ENCODE data around the gene FBXO24. TPM values are rescaled to one million over a fixed set of nuclear protein-coding genes. Genes with fewer than 3 reads are reported as not detected.

FBXO24 gene
- total RNA-seq, 8 experiments from 2014 or later: 0.25 to 1.9 (median 0.75) TPM

DNA sequence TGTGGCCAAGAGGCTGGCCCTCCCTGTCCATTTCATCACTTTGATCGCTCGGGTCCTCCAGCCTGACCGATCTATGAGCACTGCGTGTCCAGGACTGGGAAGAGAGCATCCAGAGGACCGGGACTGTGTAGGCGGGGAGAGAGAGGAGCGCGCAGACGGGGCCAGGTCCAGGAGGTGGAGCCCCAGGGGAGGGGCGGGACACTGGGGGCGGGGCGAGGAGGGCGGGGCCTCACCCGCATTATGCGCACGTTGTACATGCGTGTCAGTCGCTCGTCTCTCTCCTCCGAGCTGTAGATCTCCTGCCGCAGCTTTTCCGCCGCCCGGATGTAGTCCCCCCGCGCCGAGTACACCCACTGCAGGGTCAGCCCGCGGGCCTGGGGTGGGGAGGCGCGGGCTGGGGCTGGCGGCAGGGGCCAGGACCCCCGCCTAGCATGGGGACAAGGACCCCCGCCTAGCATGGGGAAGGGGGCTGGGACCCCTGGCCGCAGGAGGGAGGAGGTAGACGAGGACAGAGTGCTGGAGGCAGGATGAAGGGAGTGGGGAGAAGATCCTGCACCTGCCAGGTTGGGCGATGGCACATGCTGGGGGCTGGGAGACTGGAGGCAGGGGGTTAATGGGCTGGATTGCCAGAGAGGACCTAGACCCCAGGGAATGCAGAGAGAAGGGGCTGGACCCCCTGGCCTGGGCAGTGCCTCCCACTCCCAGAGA is 40.6 kb downstream of the FBXO24 start:
- peak overlapping the region; percentile 22 to 35 (median 29) for H3K4me3 ChIP-seq
- 25 to 53% methylated on average over 1 to 2 of the region's 37 CpGs; no CpG with 5 or more reads in 8 of the 10 experiments for WGBS, 10 experiments

DNA sequence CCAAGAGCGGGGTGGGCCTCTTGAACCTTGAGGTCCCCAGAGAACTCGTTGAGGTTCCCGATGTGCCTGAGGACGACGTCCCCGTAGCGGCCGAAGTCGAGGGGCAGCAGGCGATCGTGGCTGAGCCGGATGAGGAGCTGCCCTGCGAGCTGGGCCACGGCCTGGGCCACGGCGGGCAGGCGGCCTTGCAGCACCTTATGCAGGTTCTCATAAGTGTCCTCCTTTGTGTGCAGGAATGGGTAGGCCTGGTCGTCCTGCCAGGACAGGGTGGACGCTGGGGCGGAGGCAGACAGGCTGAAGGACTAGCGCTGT is 41.1 kb downstream of the FBXO24 start:
- Histone ChIP-seq H3K4me3 (peak overlapping the region in 3 of 5 donors; percentile 25 to 35 (median 31)), H3K27ac (no peak overlapping the region), H3K4me1 (replicated peaks in 1 of 2) (peaks cover 0 to 3% of the 10 kb centered on the region in 2 donors)
- 88% methylated on average over 11 to 12 of the region's 21 CpGs; no CpG with 5 or more reads in 8 of the 10 experiments for WGBS, 10 experiments
- in situ Hi-C loops (cut with MboI; ENCODE audit: low pct_unique_long_range_greater_than_20kb in 2 of 9, low sequenced_read_pairs in 9 of 9, unreplicated experiment in 9 of 9): no loop called here
- ATAC-seq (replicated peaks in 6 of 8): no peak

More for the DNA sequence above, 40.6 kb downstream of the FBXO24 start:
- H3K4me1 ChIP-seq (replicated peaks in 1 of 2): peaks cover 0 to 3% of the 10 kb centered on the region in 2 donors
- ATAC-seq (replicated peaks in 6 of 8): peak; percentile 88 to 98 (median 94)
- in situ Hi-C loops (cut with MboI; ENCODE audit: low pct_unique_long_range_greater_than_20kb in 2 of 9, low sequenced_read_pairs in 9 of 9, unreplicated experiment in 9 of 9): no loop called here
- H3K27ac ChIP-seq: peak overlapping the region; percentile 47 to 62

DNA sequence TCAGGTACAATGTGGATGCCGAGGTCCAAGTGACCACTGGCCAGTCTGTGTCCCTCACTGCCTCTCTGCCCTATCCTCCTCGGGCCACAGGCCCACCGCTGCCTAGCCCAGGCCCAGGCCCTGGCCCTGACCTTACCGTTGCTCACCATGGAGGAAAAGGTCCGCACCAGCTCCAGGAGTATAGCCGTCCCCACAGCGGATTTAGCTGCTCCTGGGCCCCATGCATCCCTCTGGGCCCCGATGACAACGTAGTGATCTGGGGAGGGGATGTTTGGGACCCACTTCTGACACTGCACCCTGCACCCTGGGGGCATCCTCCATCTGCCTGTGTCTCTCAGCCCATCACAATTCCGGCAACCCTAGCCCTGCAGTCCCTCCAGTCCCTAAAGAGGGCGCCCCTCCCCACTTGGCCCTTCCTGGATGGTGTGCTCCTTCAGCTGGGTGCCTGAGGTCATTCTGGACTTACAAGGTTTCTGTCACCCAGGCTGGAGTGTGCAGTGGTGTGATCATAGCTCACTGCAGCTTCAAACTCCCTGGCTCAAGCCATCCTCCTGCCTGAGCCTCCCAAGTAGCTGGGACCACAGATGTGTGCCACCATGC is 43.1 kb downstream of the FBXO24 start:
- Histone ChIP-seq H3K27ac (no peak overlapping the region), H3K4me3 (no peak overlapping the region), H3K4me1 (replicated peaks in 1 of 2) (peaks cover 0 to 3% of the 10 kb centered on the region in 2 donors)
- in situ Hi-C loops (cut with MboI; ENCODE audit: low pct_unique_long_range_greater_than_20kb in 2 of 9, low sequenced_read_pairs in 9 of 9, unreplicated experiment in 9 of 9): no loop called here
- peak in 2 of 8 experiments; percentile 8 to 10 for ATAC-seq (replicated peaks in 6 of 8)
- 60 to 100% (median 80%) methylated on average over 1 to 5 of the region's 11 CpGs; no CpG with 5 or more reads in 6 of the 10 experiments for WGBS, 10 experiments

DNA sequence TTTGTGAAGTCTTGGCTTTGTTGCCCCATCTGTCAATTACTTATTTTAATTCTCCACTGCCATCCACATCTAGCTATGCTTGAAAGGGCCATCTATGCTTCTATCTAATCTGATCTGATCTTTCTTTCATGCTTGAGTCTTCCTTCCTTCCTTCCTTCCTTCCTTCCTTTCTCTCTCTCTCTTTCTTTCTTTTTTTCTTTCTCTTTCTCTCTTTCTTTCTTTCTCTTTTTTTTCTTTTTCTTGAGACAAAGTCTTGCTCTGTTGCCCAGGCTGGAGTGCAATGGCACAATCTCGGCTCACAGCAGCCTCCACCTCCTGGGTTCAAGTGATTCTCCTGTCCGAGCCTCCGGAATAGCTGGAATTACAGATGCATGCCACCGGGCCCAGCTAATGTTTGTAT is 43.9 kb downstream of the FBXO24 start:
- in situ Hi-C loops (cut with MboI; ENCODE audit: low pct_unique_long_range_greater_than_20kb in 2 of 9, low sequenced_read_pairs in 9 of 9, unreplicated experiment in 9 of 9): no loop called here
- no peak for ATAC-seq (replicated peaks in 6 of 8)
- WGBS, 10 experiments: 74 to 100% (median 96%) methylated on average over 2 to 4 of the region's 4 CpGs; no CpG with 5 or more reads in 1 of the 10 experiments

DNA sequence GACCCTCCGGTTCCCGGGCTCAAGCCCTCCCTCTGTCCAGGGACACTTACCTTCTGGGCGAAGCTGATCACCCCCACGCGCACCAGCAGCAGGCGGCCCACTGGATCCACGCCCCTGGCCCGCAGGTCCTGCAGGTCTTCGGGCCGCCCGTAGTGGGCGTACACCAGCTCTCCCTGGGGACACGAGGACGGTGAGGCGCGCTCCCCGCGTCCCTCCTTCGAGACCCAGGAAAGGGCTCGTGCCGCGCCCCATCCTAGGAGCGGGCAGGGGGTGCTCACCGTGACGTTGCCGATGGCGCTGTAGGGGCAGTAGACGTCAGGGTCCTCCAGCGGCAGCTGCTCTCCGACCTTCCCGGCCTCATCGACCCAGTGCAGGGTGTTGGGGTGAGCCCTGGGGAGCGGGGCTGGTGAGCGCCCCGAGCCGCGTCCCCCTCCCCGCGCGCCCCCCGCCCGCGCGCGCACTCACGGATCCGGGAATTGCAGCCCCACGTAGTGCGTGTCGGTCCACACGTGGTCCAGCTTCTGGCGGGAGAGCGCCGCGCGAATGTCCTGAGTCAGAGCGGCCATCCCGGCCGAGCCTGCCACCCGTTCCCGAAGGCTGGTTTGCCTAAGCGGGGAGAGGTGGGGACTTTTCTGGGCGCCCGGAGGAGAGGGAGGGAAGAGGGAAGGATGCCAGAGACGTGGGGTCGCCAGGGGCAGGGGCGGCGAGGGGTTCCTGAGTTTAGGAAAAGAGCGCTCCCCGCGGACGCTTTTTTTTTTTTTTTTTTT is 47.0 kb downstream of the FBXO24 start:
- ATAC-seq (replicated peaks in 6 of 8): peak; percentile 84 to 88 (median 86)
- 7 to 16% (median 10%) methylated on average over 2 to 5 of the region's 72 CpGs; no CpG with 5 or more reads in 7 of the 10 experiments for WGBS, 10 experiments
- Histone ChIP-seq H3K4me3 (peak overlapping the region; percentile 23 to 40 (median 31)), H3K4me1 (replicated peaks in 1 of 2) (no peaks in the 10 kb centered on the region), H3K27ac (peak overlapping the region in 1 of 2 donors; percentile 18)
- in situ Hi-C loops (cut with MboI; ENCODE audit: low pct_unique_long_range_greater_than_20kb in 2 of 9, low sequenced_read_pairs in 9 of 9, unreplicated experiment in 9 of 9): no loop called here

More for the DNA sequence above, 43.9 kb downstream of the FBXO24 start:
- H3K4me1 ChIP-seq (replicated peaks in 1 of 2): peaks cover 0 to 3% of the 10 kb centered on the region in 2 donors
- H3K4me3 ChIP-seq: no peak overlapping the region
- no peak overlapping the region for H3K27ac ChIP-seq

DNA sequence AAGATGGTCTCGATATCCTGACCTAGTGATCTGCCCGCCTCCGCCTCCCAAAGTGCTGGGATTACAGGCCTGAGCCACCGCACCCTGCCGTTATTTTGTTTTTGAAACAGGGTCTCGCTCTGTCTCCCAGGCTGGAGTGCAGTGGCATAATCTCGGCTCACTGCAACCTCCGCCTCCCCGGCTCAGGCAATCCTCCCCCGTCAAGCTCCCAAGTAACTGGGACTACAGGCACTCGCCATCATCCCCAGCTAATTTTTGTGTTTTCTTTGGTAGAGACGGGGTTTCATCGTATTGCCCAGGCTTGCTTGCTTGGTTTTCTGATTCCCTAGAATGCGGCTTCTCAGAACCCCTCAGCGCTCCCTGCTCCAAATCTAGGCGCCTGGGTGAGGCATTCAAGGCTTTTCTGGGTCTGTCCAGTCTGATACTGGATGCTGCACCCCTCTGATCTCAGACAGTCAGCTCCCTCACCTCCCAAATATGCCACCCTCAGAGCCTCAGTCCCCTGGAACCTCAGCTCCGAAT is 53.9 kb downstream of the FBXO24 start:
- in situ Hi-C loops (cut with MboI; ENCODE audit: low pct_unique_long_range_greater_than_20kb in 2 of 9, low sequenced_read_pairs in 9 of 9, unreplicated experiment in 9 of 9): no loop called here

DNA sequence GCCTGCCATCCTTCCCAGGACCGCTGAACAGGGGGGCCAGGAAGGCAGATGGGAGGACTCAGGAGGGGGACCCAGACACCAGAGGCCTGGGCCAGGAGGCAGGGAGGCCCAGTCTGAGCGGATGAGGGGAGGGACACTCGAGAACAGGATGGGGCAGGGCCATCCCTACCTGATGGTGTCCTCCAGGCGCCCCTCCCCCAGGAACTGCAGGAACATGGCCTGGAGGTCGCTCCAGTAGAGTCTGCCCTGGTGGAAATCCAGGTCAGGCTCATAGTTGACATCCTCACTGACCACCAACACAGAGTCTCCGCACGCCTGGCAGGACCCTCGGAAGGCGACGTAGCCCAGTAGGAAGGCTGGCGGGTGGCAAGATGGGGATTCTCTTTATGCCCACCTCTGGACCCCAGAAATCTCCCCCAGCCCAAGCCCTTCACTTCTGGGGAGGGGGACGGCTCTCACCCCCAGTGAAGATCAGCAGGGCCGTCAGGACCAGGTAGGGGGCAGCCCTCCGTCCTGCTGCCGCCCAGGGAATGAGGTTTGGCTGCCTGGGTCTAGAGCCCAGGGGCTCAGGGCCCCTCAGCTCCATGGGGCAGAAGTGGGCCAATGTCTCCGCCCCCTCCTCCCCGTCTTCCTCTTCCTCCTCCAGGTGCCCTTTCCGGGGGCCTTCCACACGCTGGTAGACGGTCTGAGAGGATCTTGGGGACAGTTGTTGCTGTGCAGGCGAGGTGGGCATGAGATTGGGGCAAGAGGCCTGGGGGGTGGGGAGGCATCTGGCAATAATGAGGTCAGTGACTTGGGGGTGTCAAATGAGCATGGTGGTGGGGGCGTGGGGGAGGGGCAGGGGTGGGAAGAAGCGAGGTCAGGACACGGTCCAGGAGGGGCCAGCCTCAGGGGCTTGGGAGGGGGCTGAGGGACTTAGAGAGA is 54.7 kb downstream of the FBXO24 start:
- in situ Hi-C loops (cut with MboI; ENCODE audit: low pct_unique_long_range_greater_than_20kb in 2 of 9, low sequenced_read_pairs in 9 of 9, unreplicated experiment in 9 of 9): no loop called here
- ATAC-seq (replicated peaks in 6 of 8): peak in 1 of 8 experiments; percentile 13
- Histone ChIP-seq H3K27ac (no peak overlapping the region), H3K4me3 (no peak overlapping the region), H3K4me1 (replicated peaks in 1 of 2) (peaks cover 5 to 9% of the 10 kb centered on the region in 2 donors)
- 86% methylated on average over 2 of the region's 24 CpGs; no CpG with 5 or more reads in 9 of the 10 experiments for WGBS, 10 experiments

More for the DNA sequence above, 53.9 kb downstream of the FBXO24 start:
- no peak overlapping the region for H3K27ac ChIP-seq
- WGBS, 10 experiments: 60 to 100% (median 76%) methylated on average over 1 to 14 of the region's 17 CpGs; no CpG with 5 or more reads in 5 of the 10 experiments
- H3K4me1 ChIP-seq (replicated peaks in 1 of 2): peaks cover 5 to 9% of the 10 kb centered on the region in 2 donors
- H3K4me3 ChIP-seq: no peak overlapping the region
- ATAC-seq (replicated peaks in 6 of 8): no peak

DNA sequence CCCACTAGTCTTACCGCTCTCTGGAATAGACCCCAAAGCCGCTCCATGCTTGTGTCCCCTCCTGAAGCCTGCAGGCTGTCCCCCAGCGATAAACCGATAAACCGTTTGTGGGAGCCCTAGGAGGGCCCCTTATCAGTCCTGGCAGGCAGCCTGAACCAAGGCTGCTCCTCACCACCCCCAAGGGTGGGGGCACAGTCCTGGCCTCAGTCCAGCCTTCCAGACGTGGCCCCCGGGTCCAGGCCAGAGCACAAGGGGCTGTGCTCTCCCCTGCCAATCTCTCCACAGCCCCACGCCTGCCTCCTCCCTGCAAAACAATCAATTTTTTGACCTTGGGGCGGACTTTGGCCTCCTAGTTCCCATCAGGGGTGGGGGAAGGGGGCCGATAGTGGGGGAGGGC is 55.3 kb downstream of the FBXO24 start, which contains the start of gene TFR2:
Gene TFR2 (minus strand): TSS at position 90 of the 397 bp plus-strand sequence. CDS start 43 bp downstream, at position 47.
- in situ Hi-C loops (cut with MboI; ENCODE audit: low pct_unique_long_range_greater_than_20kb in 2 of 9, low sequenced_read_pairs in 9 of 9, unreplicated experiment in 9 of 9): no loop called here
- peak in 2 of 8 experiments; percentile 11 to 21 for ATAC-seq (replicated peaks in 6 of 8)
- H3K4me1 ChIP-seq (replicated peaks in 1 of 2): peaks cover 5 to 9% of the 10 kb centered on the region in 2 donors
- WGBS, 10 experiments: 82% methylated on average over 7 of the region's 10 CpGs; no CpG with 5 or more reads in 9 of the 10 experiments
- H3K4me3 ChIP-seq: no peak within 1 kb of the TSS
- H3K27ac ChIP-seq: no peak within 1 kb of the TSS

DNA sequence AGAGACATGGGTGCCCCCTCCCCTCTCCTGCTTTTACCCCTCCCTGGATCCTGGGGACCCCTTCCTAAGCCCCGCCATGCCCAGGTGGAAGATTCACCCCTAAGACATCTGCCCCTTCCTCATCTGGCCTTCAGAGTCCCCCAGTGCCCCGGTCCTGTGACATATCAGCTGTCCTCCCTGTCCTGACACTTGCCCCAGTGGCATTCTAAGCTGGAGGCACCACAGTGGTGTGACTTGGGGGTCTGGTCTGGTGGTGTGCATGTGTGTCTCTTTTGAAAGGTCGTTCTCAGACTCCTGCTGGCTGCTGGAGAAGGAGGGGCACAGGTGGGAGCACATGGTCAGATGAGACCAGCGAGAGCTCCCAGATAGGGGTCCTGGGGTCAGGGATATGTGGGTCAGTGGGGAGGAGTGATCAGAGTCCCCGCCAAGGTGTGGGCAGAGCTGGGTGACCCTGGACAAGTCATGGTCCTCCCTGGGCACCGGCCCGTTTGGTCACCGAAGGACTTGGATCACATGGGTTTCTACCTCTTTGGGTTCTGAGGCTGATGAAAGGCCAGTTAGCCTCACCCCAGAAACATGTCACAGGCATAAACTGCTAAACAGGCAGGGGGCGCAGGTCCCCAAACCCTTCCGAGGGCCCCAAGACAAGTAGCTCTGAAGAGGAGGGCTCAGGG is 55.9 kb downstream of the FBXO24 start:
- no peak overlapping the region for H3K4me3 ChIP-seq
- no peak overlapping the region for H3K27ac ChIP-seq
- 40 to 100% (median 97%) methylated on average over 1 to 5 of the region's 10 CpGs; no CpG with 5 or more reads in 6 of the 10 experiments for WGBS, 10 experiments
- H3K4me1 ChIP-seq (replicated peaks in 1 of 2): peaks cover 5 to 9% of the 10 kb centered on the region in 2 donors
- in situ Hi-C loops (cut with MboI; ENCODE audit: low pct_unique_long_range_greater_than_20kb in 2 of 9, low sequenced_read_pairs in 9 of 9, unreplicated experiment in 9 of 9): no loop called here
- ATAC-seq (replicated peaks in 6 of 8): no peak

DNA sequence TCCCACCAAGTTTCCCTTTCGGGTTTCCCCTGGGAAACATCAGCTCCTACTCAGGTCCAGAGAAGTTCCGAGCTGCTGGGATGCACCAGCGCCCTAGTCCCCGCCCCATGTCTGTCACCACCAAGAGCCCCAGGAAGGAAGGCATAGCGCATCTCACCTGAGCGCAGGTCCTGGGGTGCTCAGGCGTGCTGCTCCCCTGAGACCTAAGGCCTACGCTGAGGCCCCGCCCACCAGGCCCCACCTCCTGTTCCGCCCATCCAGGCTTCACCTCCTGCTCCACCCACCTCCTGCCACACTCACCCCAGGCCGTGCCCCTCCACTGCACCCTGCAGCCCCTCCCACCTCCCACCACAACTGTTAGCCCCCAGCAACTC is 56.4 kb downstream of the FBXO24 start:
- Histone ChIP-seq H3K27ac (no peak overlapping the region), H3K4me3 (no peak overlapping the region), H3K4me1 (replicated peaks in 1 of 2) (peaks cover 5 to 9% of the 10 kb centered on the region in 2 donors)
- WGBS, 10 experiments: 40% methylated on average over 2 of the region's 11 CpGs; no CpG with 5 or more reads in 9 of the 10 experiments
- peak in 3 of 8 experiments; percentile 20 to 50 (median 36) for ATAC-seq (replicated peaks in 6 of 8)
- in situ Hi-C loops (cut with MboI; ENCODE audit: low pct_unique_long_range_greater_than_20kb in 2 of 9, low sequenced_read_pairs in 9 of 9, unreplicated experiment in 9 of 9): no loop called here

DNA sequence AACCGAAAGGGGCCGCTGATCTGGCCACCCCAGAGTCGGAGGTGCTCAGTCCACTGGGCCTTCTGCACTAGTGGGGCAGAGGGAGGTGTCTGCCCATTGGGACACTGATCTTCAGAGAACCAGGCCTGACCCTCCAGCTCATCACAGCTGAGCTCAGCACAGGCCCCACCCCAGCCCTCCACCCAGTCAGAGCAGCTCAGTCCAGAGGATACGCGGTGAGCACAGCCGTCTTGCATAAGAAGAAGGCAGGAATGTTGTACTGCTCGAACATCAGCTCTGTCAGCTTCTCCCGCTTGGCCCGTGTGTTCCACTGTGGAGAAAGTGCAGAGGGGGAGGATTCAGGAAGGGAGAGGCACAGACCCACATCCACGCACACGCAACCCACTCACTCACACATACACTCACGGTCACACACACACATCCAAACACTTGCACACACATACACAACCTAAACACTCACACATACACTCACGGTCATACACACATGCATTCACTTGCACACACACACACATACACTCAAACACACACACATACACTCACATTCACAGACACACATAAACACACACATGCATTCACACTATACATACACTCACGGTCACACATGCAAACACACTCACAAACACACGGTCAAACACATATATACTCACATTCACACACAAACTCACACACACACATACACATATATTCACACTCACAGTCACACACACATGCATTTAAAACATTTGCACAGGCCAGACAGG is 63.9 kb downstream of the FBXO24 start:
- in situ Hi-C loops (cut with MboI; ENCODE audit: low pct_unique_long_range_greater_than_20kb in 2 of 9, low sequenced_read_pairs in 9 of 9, unreplicated experiment in 9 of 9): no loop called here
- H3K4me3 ChIP-seq: no peak overlapping the region
- H3K27ac ChIP-seq: no peak overlapping the region
- 0 to 100% (median 59%) methylated on average over 2 to 5 of the region's 15 CpGs; no CpG with 5 or more reads in 3 of the 10 experiments for WGBS, 10 experiments
- peaks cover 0 to 2% of the 10 kb centered on the region in 2 donors for H3K4me1 ChIP-seq (replicated peaks in 1 of 2)
- peak in 6 of 8 experiments; percentile 24 to 98 (median 39) for ATAC-seq (replicated peaks in 6 of 8)
